Osteoblast (primary cell): ENCODE data around the gene RASGRF2. TPM values are rescaled to one million over a fixed set of nuclear protein-coding genes. Genes with fewer than 3 reads are reported as not detected.
A peak's percentile ranks its signal among the peaks of the same experiment; 100 is the strongest.
"Not testable (repeated sequence)": the region's sequence is repeated elsewhere in the genome, so short reads cannot be mapped to it uniquely, and the experiment has no call there.

ENCODE experiments used
- DNase-seq: peaks from one replicate; pipeline ENCODE4 v3.0.0; 2011; ENCODE audit warnings: low spot score, mixed read lengths; ENCODE audit not compliant: insufficient read length; ENCODE audit errors: missing footprints
- H2AFZ ChIP-seq: 2 replicates; pipeline ENCODE4 v1.6.0; 2011; ENCODE audit warnings: mild to moderate bottlenecking, low read length
- H3K27ac ChIP-seq: 2 replicates; pipeline ENCODE4 v1.5.1; 2011; ENCODE audit warnings: mild to moderate bottlenecking, low read depth, low read length, moderate library complexity
- H3K27me3 ChIP-seq: 2 replicates; pipeline ENCODE4 v1.6.0; 2012; ENCODE audit warnings: mild to moderate bottlenecking, control low read depth, inconsistent platforms, low read length, moderate library complexity; ENCODE audit not compliant: insufficient read depth
- H3K36me3 ChIP-seq: 2 replicates; pipeline ENCODE4 v1.5.1; 2011; ENCODE audit warnings: mild to moderate bottlenecking, low read length, control low read depth, moderate library complexity; ENCODE audit not compliant: insufficient read depth
- H3K4me1 ChIP-seq: 2 replicates; pipeline ENCODE4 v1.5.1; 2011; ENCODE audit warnings: mild to moderate bottlenecking, low read length, control low read depth, moderate library complexity; ENCODE audit not compliant: insufficient read depth
- H3K4me2 ChIP-seq: 2 replicates; pipeline ENCODE4 v1.6.0; 2011; ENCODE audit warnings: mild to moderate bottlenecking, low read length; ENCODE audit not compliant: insufficient read depth
- H3K4me3 ChIP-seq: fragments of 200-600 bp; sonication (generic); 3 replicates; pipeline ENCODE4 v1.5.1; 2012; ENCODE audit warnings: mild to moderate bottlenecking, low read length, inconsistent platforms; ENCODE audit not compliant: insufficient read depth
- H3K79me2 ChIP-seq: 2 replicates; pipeline ENCODE4 v1.6.0; 2012; ENCODE audit warnings: mild to moderate bottlenecking, low read length, control low read depth, inconsistent platforms; ENCODE audit not compliant: insufficient read depth
- H3K9me3 ChIP-seq: 2 replicates; pipeline ENCODE4 v1.5.1; 2011; ENCODE audit warnings: low read depth, low read length, control low read depth
- H4K20me1 ChIP-seq: 2 replicates; pipeline ENCODE4 v1.6.0; 2012; ENCODE audit warnings: mild to moderate bottlenecking, low read length, control low read depth; ENCODE audit not compliant: insufficient read depth
- total RNA-seq: library from RNA; depleted of rRNA; stranded (reverse); fragments of >200 nt; gene quantifications from 2 replicates; pipeline ENCODE4 v1.2.3, GENCODE V29; 2012
- TF ChIP-seq, protein P1 (sequence below): IDR thresholded peaks from 2 replicates; pipeline ENCODE4 v1.5.1; 2011; ENCODE audit warnings: mild to moderate bottlenecking, low read depth, low read length, moderate library complexity; ENCODE audit errors: extremely low read depth

Gene RASGRF2
- total RNA-seq, 1 donor: under 0.01 TPM

DNA sequence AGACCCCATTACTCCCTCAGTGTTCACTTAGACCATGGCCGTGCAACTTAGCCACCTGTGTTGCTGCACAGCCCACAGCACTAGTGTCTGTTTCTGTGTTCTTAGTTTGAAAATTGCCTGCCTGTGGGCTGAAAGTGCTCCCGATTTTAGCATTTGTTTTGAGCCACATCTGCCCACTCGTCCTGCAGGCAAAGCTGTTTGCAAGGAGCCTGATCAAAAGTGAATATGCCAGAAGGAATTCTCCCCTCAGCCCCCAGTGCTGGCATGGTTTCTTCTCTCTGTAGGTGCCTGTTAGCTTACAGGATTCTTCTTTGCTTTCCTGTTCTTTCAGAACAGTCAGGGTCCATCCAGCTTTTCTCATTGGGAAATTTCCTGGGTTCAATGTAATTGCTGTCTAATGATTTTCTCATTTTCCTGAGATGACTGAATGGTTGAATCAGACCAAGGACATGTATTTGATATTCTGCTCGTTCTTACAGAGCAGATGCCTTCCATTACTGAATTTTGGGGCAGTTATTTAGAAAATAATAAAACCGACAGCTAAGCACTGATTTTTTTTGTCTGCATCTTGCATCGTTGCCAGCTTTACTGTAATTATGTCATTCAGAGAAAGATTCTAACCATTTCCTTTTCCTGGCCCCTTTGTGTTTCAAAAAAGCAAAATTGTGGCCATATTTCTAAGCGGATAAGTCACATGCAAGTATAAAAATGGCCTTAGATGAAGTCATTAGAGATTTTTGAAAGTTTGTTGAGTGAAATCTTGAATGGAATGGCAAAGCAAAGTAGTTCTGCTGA lies 161.9 kb downstream of the RASGRF2 start:
- H3K79me2 ChIP-seq: no peaks in the 10 kb centered on the region
- TF ChIP-seq, protein P1, sequence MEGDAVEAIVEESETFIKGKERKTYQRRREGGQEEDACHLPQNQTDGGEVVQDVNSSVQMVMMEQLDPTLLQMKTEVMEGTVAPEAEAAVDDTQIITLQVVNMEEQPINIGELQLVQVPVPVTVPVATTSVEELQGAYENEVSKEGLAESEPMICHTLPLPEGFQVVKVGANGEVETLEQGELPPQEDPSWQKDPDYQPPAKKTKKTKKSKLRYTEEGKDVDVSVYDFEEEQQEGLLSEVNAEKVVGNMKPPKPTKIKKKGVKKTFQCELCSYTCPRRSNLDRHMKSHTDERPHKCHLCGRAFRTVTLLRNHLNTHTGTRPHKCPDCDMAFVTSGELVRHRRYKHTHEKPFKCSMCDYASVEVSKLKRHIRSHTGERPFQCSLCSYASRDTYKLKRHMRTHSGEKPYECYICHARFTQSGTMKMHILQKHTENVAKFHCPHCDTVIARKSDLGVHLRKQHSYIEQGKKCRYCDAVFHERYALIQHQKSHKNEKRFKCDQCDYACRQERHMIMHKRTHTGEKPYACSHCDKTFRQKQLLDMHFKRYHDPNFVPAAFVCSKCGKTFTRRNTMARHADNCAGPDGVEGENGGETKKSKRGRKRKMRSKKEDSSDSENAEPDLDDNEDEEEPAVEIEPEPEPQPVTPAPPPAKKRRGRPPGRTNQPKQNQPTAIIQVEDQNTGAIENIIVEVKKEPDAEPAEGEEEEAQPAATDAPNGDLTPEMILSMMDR: no peak
- no peak for DNase-seq

DNA sequence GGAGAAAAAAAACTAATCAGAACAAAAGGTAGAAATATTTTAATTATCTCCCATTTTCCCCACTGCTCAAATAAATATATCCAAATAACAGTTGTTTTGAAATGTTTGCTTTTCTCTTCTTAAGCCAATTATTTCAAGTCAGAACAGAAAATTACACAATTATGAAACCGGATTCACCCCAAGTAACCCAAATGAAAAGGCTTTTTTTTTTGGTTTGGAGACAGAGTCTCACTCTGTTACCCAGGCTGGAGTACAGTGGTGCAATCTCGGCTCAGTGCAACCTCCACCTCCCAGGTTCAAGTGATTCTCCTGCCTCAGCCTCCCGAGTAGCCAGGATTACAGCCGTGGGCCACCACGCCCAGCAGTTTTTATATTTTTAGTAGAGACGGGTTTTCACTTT lies 164.5 kb downstream of the RASGRF2 start:
- not testable (repeated sequence) for H3K4me2 ChIP-seq, H3K27ac ChIP-seq, H2AFZ ChIP-seq, H3K36me3 ChIP-seq, H3K4me1 ChIP-seq, H3K4me3 ChIP-seq, H3K79me2 ChIP-seq, H4K20me1 ChIP-seq, H3K9me3 ChIP-seq, DNase-seq
- peaks cover 18% of the 10 kb centered on the region for H3K27me3 ChIP-seq

More for the DNA sequence above, 161.9 kb downstream of the RASGRF2 start:
- H3K9me3 ChIP-seq: no peaks in the 10 kb centered on the region
- H3K4me1 ChIP-seq: no peaks in the 10 kb centered on the region
- H3K4me3 ChIP-seq: no peak overlapping the region
- H2AFZ ChIP-seq: no peak overlapping the region
- H4K20me1 ChIP-seq: no peaks in the 10 kb centered on the region
- no peaks in the 10 kb centered on the region for H3K36me3 ChIP-seq
- no peak overlapping the region for H3K27ac ChIP-seq
- peaks cover 18% of the 10 kb centered on the region for H3K27me3 ChIP-seq
- no peak overlapping the region for H3K4me2 ChIP-seq

DNA sequence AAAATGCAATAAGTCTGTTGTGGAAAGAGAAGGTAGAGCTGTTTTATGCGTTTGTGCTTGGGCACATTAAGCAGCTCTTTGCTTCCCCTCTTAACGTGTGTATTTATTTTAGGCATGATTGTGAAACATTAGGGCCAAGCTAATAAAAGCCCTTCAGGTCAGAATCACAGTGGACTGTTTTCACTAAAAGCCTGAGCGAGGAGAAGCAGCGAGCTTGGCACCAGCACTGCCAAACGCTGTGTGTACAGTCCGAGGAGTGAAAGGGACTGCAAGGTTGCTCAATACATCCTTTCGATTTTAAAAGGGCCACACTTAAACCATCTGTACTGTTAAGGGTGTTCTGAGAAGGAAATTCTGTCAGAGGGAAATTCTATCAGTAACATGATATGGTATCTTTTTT lies 165.8 kb downstream of the RASGRF2 start:
- Histone ChIP-seq H3K27ac (no peak overlapping the region), H3K4me3 (peak overlapping the region; percentile 30), H3K9me3 (no peaks in the 10 kb centered on the region), H3K27me3 (peaks cover 19% of the 10 kb centered on the region), H3K36me3 (no peaks in the 10 kb centered on the region), H4K20me1 (no peaks in the 10 kb centered on the region), H3K4me1 (no peaks in the 10 kb centered on the region), H3K4me2 (peak overlapping the region; percentile 56), H3K79me2 (no peaks in the 10 kb centered on the region), H2AFZ (peak overlapping the region; percentile 17)
- no peak for DNase-seq
- TF ChIP-seq, protein P1: no peak

DNA sequence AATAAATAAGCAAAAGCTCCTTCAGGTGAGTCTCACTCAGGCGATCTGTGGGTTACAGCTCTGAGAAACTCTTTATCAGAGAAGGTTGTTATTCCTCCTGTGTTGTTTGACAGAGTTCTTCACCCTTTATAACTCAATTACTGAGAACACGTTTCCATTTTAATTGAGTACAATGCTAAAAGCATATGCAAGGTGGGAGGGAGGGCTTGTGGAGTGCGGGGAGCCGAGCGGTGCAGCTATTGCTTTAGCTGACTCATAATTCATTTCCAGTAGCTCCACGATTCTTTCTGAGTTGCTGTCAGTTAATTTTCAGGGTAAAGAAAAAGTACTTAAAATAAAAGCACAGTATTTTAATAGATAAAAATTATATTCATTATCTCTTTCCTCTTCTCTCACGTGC lies 168.3 kb downstream of the RASGRF2 start:
- Histone ChIP-seq H4K20me1 (no peaks in the 10 kb centered on the region), H3K4me3 (no peak overlapping the region), H3K9me3 (no peaks in the 10 kb centered on the region), H2AFZ (no peak overlapping the region), H3K27me3 (peaks cover 4% of the 10 kb centered on the region), H3K79me2 (no peaks in the 10 kb centered on the region), H3K4me2 (no peak overlapping the region), H3K4me1 (no peaks in the 10 kb centered on the region), H3K36me3 (no peaks in the 10 kb centered on the region), H3K27ac (no peak overlapping the region)
- DNase-seq: no peak
- TF ChIP-seq, protein P1: no peak
